GM23248 (cell line): ENCODE measurements around the gene INO80. TPM values are rescaled to one million over a fixed set of nuclear protein-coding genes. Genes with fewer than 3 reads are reported as not detected.

ENCODE experiments used
- DNase-seq: peaks from one replicate; pipeline ENCODE4 v3.0.0-alpha.2; 2015
- H2AFZ ChIP-seq: fragments of 200-600 bp; sonication (generic); 2 replicates; pipeline ENCODE4 v1.6.1; 2016; ENCODE audit warnings: antibody characterized with exemption
- H3F3A ChIP-seq: fragments of 200-600 bp; sonication (generic); 2 replicates; pipeline ENCODE4 v1.6.1; 2016; ENCODE audit warnings: mild to moderate bottlenecking, antibody characterized with exemption, mixed run types; ENCODE audit not compliant: insufficient read depth
- H3K27ac ChIP-seq: fragments of 200-600 bp; sonication (generic); 2 replicates; pipeline ENCODE4 v1.5.1; 2016; ENCODE audit warnings: mild to moderate bottlenecking
- H3K27me3 ChIP-seq: fragments of 200-600 bp; sonication (generic); replicated peaks from 2 replicates; pipeline ENCODE4 v1.6.1; 2016; ENCODE audit warnings: mild to moderate bottlenecking; ENCODE audit not compliant: insufficient read depth
- H3K36me3 ChIP-seq: fragments of 200-600 bp; sonication (generic); 2 replicates; pipeline ENCODE4 v1.6.1; 2016; ENCODE audit warnings: low read depth, mild to moderate bottlenecking
- H3K4me1 ChIP-seq: fragments of 200-600 bp; sonication (generic); 2 replicates; pipeline ENCODE4 v1.6.1; 2016; ENCODE audit warnings: mild to moderate bottlenecking; ENCODE audit not compliant: insufficient read depth
- H3K4me2 ChIP-seq: fragments of 200-600 bp; sonication (generic); one replicate; pipeline ENCODE4 v1.6.1; 2016; ENCODE audit warnings: mild to moderate bottlenecking; ENCODE audit not compliant: unreplicated experiment
- H3K4me3 ChIP-seq: fragments of 200-600 bp; sonication (generic); 2 replicates; pipeline ENCODE4 v1.5.1; 2016; ENCODE audit warnings: mild to moderate bottlenecking
- H3K79me2 ChIP-seq: fragments of 200-600 bp; sonication (generic); 2 replicates; pipeline ENCODE4 v1.6.1; 2016; ENCODE audit warnings: mild to moderate bottlenecking; ENCODE audit not compliant: insufficient read depth
- H3K9ac ChIP-seq: fragments of 200-600 bp; sonication (generic); 2 replicates; pipeline ENCODE4 v1.6.1; 2016; ENCODE audit warnings: mild to moderate bottlenecking
- H3K9me2 ChIP-seq: fragments of 200-600 bp; sonication (generic); 2 replicates; pipeline ENCODE4 v1.6.1; 2016; ENCODE audit warnings: mixed run types, mild to moderate bottlenecking, moderate library complexity; ENCODE audit not compliant: insufficient read depth
- H3K9me3 ChIP-seq: fragments of 200-600 bp; sonication (generic); one replicate; pipeline ENCODE4 v1.6.1; 2017; ENCODE audit warnings: low read depth
- H4K20me1 ChIP-seq: fragments of 200-600 bp; sonication (generic); 2 replicates; pipeline ENCODE4 v1.6.0; 2016; ENCODE audit not compliant: insufficient read depth
- EZH2 ChIP-seq: fragments of 200-600 bp; sonication (generic); IDR thresholded peaks from 2 replicates; pipeline ENCODE4 v1.6.1; 2018; ENCODE audit warnings: antibody characterized with exemption, mild to moderate bottlenecking; ENCODE audit not compliant: insufficient read depth, poor library complexity, severe bottlenecking
- EZH2phosphoT487 ChIP-seq: fragments of 200-600 bp; sonication (generic); IDR thresholded peaks from 2 replicates; pipeline ENCODE4 v1.6.1; 2018; ENCODE audit warnings: antibody characterized with exemption, moderate library complexity, mild to moderate bottlenecking, low read depth; ENCODE audit not compliant: insufficient read depth
- WGBS, 2 experiments: methylation state at CpG; one replicate each; pipeline ENCODE4 v1.1.6; 2015 to 2017; ENCODE audit warnings: low lambda C conversion rate in 2 of 2, low coverage in 1 of 2; ENCODE audit errors: missing lambda C conversion rate in 2 of 2; 5-methylcytosine and 5-hydroxymethylcytosine counted together
- in situ Hi-C: fragments of 300-500 bp; cut with MboI; formaldehyde crosslinking; loops from 2 replicates; pipeline ENCODE4 v1.15.0; 2020
- polyA plus RNA-seq: library from polyadenylated mRNA; unstranded; fragments of >200 nt; fragmentation: Nextera tagmentation; extraction: Ambion mirVana; gene quantifications from 2 replicates; pipeline ENCODE4 v1.2.1, GENCODE V29; 2016
- total RNA-seq: library from RNA; depleted of rRNA; stranded (reverse); fragments of >200 nt; shearing (Covaris generic); gene quantifications from 2 replicates; pipeline ENCODE4 v1.2.3, GENCODE V29; 2014

Gene INO80
- total and polyA plus RNA-seq, 2 experiments from 2014 or later = 5.3 to 25.9 TPM

DNA sequence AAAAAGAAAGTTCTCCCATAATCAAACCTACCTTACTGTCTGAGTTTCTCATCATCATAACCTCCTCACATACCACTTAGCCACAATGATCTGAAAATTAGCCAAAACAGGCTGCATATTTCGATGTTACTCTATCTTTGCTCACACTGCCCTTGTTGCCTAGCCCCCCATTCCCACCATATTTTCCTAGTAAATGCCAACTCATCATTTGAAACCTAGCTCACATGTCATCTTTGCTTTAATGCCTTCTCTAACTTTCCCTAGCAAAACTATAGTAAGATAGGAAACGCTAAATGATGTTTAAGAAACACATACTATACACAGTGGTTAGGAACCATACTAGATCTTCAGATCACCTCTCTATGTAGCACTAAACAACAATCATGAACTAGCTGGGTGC, 64.9 kb downstream of the INO80 start:
- no peaks in the 10 kb centered on the region for H3K27me3 ChIP-seq
- TF ChIP-seq EZH2phosphoT487 (no peak), EZH2 (no peak)
- H3K4me3 ChIP-seq = no peak overlapping the region
- H3K36me3 ChIP-seq = peaks cover 77% of the 10 kb centered on the region
- DNase-seq = no peak
- no peaks in the 10 kb centered on the region for H4K20me1 ChIP-seq
- H2AFZ ChIP-seq = no peak overlapping the region
- 97 to 98% methylated on average over 2 of the region's 2 CpGs for WGBS, 2 experiments
- no peaks in the 10 kb centered on the region for H3K4me1 ChIP-seq
- H3K79me2 ChIP-seq = no peaks in the 10 kb centered on the region
- H3K27ac ChIP-seq = no peak overlapping the region
- H3K9me2 ChIP-seq = no peaks in the 10 kb centered on the region
- H3F3A ChIP-seq = no peaks in the 10 kb centered on the region
- H3K9me3 ChIP-seq = no peaks in the 10 kb centered on the region
- no peak overlapping the region for H3K4me2 ChIP-seq
- H3K9ac ChIP-seq = no peak overlapping the region
- in situ Hi-C loops = no loop called here

DNA sequence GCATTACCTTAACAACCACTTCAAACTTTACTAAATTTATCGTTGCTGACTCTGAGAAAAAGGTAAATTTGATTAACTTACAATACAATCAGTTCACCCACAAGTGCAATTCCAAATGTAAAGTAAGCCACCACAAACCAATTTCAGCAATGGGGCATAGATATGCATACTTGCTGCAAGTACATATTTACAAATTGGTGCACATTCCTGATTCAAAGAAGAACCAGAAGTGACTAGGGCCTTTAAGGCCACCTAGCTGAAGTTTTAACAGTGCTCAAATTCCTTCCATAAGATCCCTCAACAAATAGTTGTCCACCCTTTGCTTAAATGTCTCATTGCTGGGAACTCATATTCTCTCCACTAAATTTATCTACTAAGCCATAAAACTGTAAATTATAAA, 67.2 kb downstream of the INO80 start:
- Histone ChIP-seq H3K4me3 (no peak overlapping the region), H3K79me2 (no peaks in the 10 kb centered on the region), H3K27ac (no peak overlapping the region), H3K36me3 (peaks cover 72% of the 10 kb centered on the region), H3K4me2 (no peak overlapping the region), H2AFZ (no peak overlapping the region), H4K20me1 (no peaks in the 10 kb centered on the region), H3K27me3 (no peaks in the 10 kb centered on the region), H3K9me2 (no peaks in the 10 kb centered on the region), H3K9me3 (no peaks in the 10 kb centered on the region), H3K4me1 (peaks cover 6% of the 10 kb centered on the region), H3K9ac (no peak overlapping the region), H3F3A (peaks cover 12% of the 10 kb centered on the region)
- 95 to 100% methylated on average over 1 of the region's 1 CpG for WGBS, 2 experiments
- in situ Hi-C loops = no loop called here
- no peak for DNase-seq
- TF ChIP-seq EZH2phosphoT487 (no peak), EZH2 (no peak)

GRCh38 chr15:41048397-41048796, 67.7 kb downstream of the INO80 start:
- DNase-seq = no peak
- Histone ChIP-seq H3K4me3 (no peak overlapping the region), H3F3A (peaks cover 17% of the 10 kb centered on the region), H4K20me1 (no peaks in the 10 kb centered on the region), H3K9me2 (no peaks in the 10 kb centered on the region), H3K27me3 (no peaks in the 10 kb centered on the region), H3K79me2 (no peaks in the 10 kb centered on the region), H3K4me2 (no peak overlapping the region), H3K4me1 (peaks cover 10% of the 10 kb centered on the region), H3K27ac (no peak overlapping the region), H2AFZ (no peak overlapping the region), H3K36me3 (peaks cover 70% of the 10 kb centered on the region), H3K9me3 (no peaks in the 10 kb centered on the region), H3K9ac (no peak overlapping the region)
- in situ Hi-C loops = no loop called here
- TF ChIP-seq EZH2 (no peak), EZH2phosphoT487 (no peak)

GRCh38 chr15:41047474-41047873, 68.6 kb downstream of the INO80 start:
- Histone ChIP-seq H3K4me2 (no peak overlapping the region), H3K9me2 (no peaks in the 10 kb centered on the region), H3K4me1 (peaks cover 19% of the 10 kb centered on the region), H3K9ac (no peak overlapping the region), H3K27me3 (no peaks in the 10 kb centered on the region), H4K20me1 (no peaks in the 10 kb centered on the region), H3K79me2 (peaks cover 5% of the 10 kb centered on the region; the same call in 1 of the 2 replicates), H3F3A (peaks cover 26% of the 10 kb centered on the region), H3K36me3 (peaks cover 68% of the 10 kb centered on the region), H3K27ac (no peak overlapping the region), H2AFZ (no peak overlapping the region), H3K9me3 (no peaks in the 10 kb centered on the region), H3K4me3 (no peak overlapping the region)
- TF ChIP-seq EZH2phosphoT487 = no peak
- TF ChIP-seq EZH2 = no peak
- 97 to 100% methylated on average over 1 of the region's 1 CpG for WGBS, 2 experiments
- in situ Hi-C loops = no loop called here
- DNase-seq = no peak

GRCh38 chr15:41043276-41043951, 72.7 kb downstream of the INO80 start:
- H3K4me2 ChIP-seq = peak overlapping the region; percentile 59
- no peaks in the 10 kb centered on the region for H3K27me3 ChIP-seq
- H2AFZ ChIP-seq = no peak overlapping the region
- peak overlapping the region; percentile 33; the same call in 1 of the 2 replicates for H3K9ac ChIP-seq
- H3F3A ChIP-seq = peaks cover 28% of the 10 kb centered on the region
- peak overlapping the region; percentile 60 for H3K27ac ChIP-seq
- H4K20me1 ChIP-seq = no peaks in the 10 kb centered on the region
- no peaks in the 10 kb centered on the region for H3K9me2 ChIP-seq
- peaks cover 44% of the 10 kb centered on the region for H3K79me2 ChIP-seq
- WGBS, 2 experiments = 85 to 87% methylated on average over 1 of the region's 1 CpG
- in situ Hi-C loops = no loop called here
- H3K9me3 ChIP-seq = no peaks in the 10 kb centered on the region
- DNase-seq = peak; percentile 63
- peaks cover 67% of the 10 kb centered on the region for H3K36me3 ChIP-seq
- H3K4me1 ChIP-seq = peaks cover 21% of the 10 kb centered on the region
- peak overlapping the region; percentile 19; the same call in 1 of the 2 replicates for H3K4me3 ChIP-seq
- TF ChIP-seq EZH2 (no peak), EZH2phosphoT487 (no peak)
